Smooth muscle cell of the pulmonary artery (primary cell): ENCODE data around the gene CCN5. TPM values are rescaled to one million over a fixed set of nuclear protein-coding genes. Genes with fewer than 3 reads are reported as not detected.

Source experiments
- total RNA-seq: library from RNA; depleted of rRNA; stranded (reverse); fragments of >200 nt; gene quantifications from 2 replicates; pipeline ENCODE4 v1.2.3, GENCODE V29; 2014

The CCN5 gene, protein sequence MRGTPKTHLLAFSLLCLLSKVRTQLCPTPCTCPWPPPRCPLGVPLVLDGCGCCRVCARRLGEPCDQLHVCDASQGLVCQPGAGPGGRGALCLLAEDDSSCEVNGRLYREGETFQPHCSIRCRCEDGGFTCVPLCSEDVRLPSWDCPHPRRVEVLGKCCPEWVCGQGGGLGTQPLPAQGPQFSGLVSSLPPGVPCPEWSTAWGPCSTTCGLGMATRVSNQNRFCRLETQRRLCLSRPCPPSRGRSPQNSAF
- total RNA-seq = 3.0 and 36.4 TPM in 2 replicates

DNA sequence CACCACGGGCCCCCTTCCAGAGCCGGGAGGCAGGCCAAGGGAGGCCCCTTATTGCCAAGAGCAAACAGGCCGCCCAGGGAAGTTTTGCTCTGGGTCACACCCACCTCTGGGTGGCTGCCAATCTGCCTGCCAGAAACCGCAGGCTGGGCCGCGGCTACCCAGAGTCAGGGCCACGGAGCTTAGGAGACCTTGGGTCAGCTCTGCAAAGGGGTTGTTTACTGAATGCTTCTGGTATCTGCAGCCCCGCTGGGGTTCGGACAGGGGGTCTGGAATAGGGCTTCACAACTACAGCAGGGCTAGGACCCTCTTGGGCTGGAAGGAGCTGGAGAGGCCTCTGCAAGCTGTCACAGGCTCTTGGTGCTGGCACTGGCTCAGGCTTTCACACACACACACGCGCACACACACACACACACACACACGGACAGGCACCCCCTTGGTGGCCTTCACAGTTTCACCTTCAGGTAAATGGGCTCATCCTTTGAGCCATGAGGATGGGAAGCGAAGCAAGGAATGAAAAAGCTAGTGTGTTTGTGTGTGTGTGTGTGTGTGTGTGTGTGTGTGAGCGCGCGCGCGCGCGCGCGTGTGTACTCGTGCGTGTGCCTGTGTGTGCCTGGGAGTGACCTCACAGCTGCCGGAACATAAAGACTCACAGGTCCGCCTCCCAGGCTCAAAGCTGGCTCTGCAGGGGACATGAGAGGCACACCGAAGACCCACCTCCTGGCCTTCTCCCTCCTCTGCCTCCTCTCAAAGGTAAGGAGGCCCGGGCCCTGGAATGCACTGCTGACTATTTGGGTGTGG, at the start of gene CCN5:
TSS of gene CCN5 (plus strand) at position 669 of the 798 bp plus-strand sequence. CDS start at position 691, 22 bp downstream.

GRCh38 chr20:44745598-44746366, 30.6 kb downstream of the CCN5 start, which contains the start of gene KCNK15:
Gene KCNK15, plus strand, starts transcription at chr20:44745865. Its CDS starts 46 bp downstream, at chr20:44745911.

Other genes starting within 250 kb of the CCN5 start
- 11.4 and 15.8 TPM in 2 replicates for gene TTPAL, start 239.5 kb upstream of the CCN5 start, total RNA-seq
- gene SERINC3, start 193.3 kb upstream of the CCN5 start, total RNA-seq = 146 and 178 TPM in 2 replicates
- 42.1 and 61.0 TPM in 2 replicates for gene PKIG, start 132.8 kb upstream of the CCN5 start, total RNA-seq
- 12.0 and 45.0 TPM in 2 replicates for gene ADA, start 63.7 kb upstream of the CCN5 start, total RNA-seq
- 4.8 and 15.8 TPM in 2 replicates for gene KCNK15, start 30.5 kb downstream of the CCN5 start, total RNA-seq
- gene RIMS4, start 95.2 kb downstream of the CCN5 start, total RNA-seq = 0.39 and 1.3 TPM in 2 replicates
- 109 and 120 TPM in 2 replicates for gene YWHAB, start 170.3 kb downstream of the CCN5 start, total RNA-seq
- 9.9 and 19.4 TPM in 2 replicates for gene PABPC1L, start 194.7 kb downstream of the CCN5 start, total RNA-seq
- gene TOMM34, start 245.0 kb downstream of the CCN5 start, total RNA-seq = 12.0 and 21.7 TPM in 2 replicates